GM18499 (cell line): ENCODE data around the gene WIPF1.

ENCODE experiments used
- ATAC-seq: cut with Tn5 transposase; IDR thresholded peaks from one replicate; pipeline ENCODE4 v1.9.1; 2021; ENCODE audit warnings: moderate number of reproducible peaks; ENCODE audit not compliant: insufficient read depth, unreplicated experiment

The WIPF1 gene

DNA sequence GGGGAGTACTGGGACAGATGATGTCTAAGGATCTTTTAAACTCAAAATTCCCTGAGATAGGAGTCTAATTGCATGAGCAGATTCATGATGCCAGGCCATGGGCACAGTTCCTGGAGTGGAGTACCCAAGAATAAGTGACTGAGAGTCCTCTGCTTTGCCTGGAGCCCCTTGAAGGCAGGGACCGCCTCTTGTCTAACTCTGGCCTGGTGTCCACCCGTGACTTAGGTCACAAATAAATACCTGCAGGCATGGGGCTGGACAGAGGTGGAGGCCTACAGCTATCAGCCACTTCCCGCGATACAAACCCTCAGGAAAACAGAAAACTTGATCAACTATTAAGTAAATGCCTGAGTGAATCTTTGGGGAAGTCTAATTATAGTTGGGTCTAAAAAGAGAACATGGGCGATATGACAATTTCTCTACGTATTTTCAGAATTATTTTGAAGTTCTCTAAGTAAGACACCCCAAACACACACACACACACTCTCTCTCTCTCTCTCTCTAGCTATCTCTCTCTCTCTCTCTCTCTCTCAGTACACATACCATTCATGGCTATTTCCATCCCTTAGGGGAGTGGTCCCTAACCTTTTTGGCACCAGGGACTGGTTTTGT is 1.8 kb upstream of the WIPF1 start:
- no peak for ATAC-seq

DNA sequence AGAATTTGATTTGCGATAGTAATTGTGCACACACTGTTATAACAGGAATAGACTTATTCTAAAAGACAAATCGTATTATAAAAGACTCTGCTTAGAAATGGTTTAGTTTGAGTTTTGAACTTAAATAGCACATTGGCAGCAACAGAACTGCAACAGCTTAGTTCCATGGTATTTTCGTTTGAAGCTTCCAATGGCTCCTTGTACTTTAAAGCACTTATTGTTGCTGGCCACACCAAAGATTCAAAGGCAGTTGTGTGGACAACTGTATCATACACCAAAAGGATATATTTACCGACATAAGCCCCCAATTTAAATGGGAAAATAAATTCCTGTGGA is 627 bp downstream of the WIPF1 start:
- no peak for ATAC-seq

DNA sequence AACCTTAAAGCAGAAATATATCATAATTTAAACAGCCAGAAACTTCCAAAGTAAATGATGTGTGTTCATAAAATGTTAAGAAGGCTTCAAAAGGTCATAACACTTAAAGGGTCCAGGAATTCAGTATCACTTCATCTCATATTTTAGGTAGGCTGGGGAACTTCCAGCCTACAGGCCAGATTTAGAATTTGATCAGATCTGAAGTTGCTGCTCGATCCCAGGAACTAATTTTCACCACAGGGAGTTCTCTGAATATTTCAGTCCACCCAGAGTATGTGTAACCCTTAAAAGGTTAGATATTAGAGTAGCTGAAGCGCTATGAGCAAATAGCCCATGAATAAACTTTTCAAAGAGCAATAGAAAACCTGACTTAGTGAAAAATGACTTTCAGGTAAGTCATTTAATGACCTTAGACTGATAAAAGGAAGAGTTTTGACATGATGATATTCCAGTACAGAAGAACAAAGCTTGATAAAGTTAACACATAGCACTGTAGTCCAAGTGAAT is 1.7 kb downstream of the WIPF1 start:
- ATAC-seq = no peak

DNA sequence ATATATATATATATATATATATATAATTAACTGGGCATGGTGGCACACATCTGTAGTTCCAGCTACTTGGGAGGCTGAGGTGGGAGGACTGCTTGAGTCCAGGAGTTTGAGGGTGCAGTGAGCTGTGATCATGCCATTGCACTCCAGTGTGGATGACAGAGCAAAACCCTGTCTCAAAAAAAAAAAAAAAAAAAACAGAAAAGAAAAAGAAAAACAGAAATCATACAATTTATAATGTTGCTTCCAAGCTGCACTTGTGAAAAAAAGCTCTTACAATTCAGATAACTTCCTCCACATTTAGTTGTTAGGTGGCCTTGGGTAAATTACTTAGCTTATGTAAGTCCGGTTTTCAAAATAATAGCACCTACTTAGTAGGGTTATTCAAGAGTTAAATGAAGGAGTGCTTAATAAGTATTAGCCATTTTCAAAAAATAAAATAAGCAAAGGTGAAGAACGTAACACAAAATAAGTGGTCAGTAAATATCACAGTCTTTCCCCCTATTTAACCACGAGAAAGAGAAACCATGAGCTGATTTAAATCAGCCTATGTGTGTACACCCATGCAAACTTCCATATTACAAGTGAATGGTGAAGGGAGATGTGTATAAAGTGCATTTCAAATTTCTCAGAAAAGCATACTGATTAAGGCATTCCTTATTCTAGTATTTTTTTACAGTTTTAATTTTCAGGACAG is 2.3 kb downstream of the WIPF1 start:
- ATAC-seq = no peak

GRCh38 chr2:174594456-174594855 is 3.1 kb downstream of the WIPF1 start:
- no peak for ATAC-seq

GRCh38 chr2:174593574-174594203 is 3.9 kb downstream of the WIPF1 start:
- peak; percentile 48 for ATAC-seq

GRCh38 chr2:174593041-174593440 is 4.6 kb downstream of the WIPF1 start:
- no peak for ATAC-seq

GRCh38 chr2:174591740-174592139 is 5.9 kb downstream of the WIPF1 start:
- no peak for ATAC-seq

DNA sequence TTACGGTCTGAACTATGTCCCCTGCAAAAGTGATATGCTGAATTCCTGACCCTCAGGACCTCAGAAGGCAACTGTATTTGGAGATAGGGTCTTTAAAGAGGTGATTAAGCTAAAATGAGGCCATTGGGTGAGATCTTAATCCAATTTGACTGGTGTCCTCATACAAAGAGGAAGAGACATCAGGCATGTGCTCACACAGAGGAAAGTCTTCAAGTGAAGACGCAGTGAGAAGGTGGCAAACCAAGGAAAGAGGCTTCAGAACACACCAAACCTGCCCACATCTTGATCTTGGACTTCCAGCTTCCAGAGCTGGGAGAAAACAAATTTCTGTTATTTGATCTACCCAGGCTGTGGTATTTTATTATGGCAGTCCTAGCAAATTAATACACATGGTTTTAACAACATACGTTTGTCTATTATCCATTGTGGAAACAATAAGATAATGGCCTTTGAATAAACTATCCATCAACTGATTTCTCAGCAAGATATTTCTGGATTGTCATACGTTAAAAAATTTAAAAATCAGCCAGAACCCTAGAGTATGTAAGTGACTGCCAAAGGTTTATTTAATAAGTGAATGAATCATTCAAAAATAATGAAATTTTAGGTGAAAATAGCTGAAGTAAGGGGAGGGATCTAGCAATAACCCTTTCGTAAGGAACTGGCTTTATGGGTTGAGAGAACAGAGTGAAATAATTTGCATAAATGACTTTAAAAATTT is 6.5 kb downstream of the WIPF1 start:
- no peak for ATAC-seq

DNA sequence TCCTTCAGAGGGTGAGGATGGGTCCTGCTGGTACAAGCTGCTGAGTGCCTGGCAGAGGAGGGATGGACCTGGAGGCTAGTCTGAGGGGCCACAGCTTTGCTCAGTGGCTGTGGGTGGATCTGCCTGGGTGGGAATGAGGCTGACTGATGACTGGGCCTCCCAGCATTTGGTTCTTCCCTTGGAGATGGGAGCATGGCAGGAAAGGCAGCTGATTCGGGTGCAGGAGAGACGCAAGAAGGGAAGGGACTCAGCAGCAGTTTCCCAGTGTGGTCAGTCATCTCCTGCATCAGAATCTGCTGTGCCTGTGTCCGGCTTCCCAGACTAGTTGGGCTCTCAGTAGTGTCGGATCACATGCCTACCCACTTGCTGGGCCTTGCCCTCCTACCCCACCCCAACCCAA is 7.3 kb downstream of the WIPF1 start:
- no peak for ATAC-seq

DNA sequence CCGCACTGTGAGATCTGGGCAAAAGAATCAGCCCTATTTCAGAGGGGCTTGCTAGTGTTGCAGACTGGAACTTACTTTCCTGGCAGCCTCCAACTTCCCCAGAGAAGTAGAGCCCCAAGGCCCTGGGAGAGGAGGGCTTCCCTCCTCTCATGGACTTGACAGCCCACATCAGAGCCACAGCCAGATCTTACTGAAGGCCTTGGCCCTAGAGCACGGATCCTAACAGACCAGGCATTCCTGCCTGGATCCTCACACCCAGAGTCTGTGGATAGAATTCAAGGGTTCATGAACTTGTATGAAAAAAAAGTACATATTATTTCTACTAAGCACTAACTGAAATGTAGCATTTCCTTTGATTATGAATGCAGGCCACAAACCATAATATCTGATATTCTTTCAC is 8.3 kb downstream of the WIPF1 start:
- ATAC-seq = no peak

- ATAC-seq = no peak
Observed at GRCh38 chr2:174588463-174588862, 9.1 kb downstream of the WIPF1 start.

GRCh38 chr2:174587579-174587978 is 10.0 kb downstream of the WIPF1 start:
- ATAC-seq = no peak

GRCh38 chr2:174586418-174587295 is 10.9 kb downstream of the WIPF1 start:
- ATAC-seq = no peak

GRCh38 chr2:174585657-174586252 is 11.8 kb downstream of the WIPF1 start:
- ATAC-seq = no peak

- no peak for ATAC-seq
Observed at GRCh38 chr2:174585146-174585545, 12.5 kb downstream of the WIPF1 start.

DNA sequence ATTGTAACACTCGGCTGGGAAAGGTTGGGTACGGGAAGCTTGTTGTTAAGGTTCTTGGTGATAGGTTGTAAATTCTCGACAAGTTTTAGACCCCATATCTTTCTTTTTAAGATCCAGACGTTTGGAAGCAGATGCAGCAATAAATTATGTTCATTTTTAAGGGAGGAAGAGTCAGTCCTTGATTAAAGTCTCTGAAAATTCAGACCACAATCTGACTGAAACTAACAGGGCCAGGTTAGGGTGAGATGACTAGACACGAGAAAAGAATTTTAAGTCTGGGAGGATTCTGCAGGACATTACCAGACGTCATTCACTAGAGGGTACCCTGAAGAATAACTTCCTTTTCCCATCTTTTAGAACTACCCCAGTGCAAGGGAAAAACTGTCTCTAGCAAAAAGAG is 16.1 kb downstream of the WIPF1 start:
- no peak for ATAC-seq

- no peak for ATAC-seq
Observed at GRCh38 chr2:174580951-174581350, 16.7 kb downstream of the WIPF1 start.

GRCh38 chr2:174577967-174578589 is 19.5 kb downstream of the WIPF1 start:
- ATAC-seq = no peak
